NCI-H2029 (cell line): ENCODE measurements around the gene HERC4.

ENCODE experiments used
- DNase-seq: peaks from one replicate; lab custom pipeline; 2025; lab: John Stamatoyannopoulos, UW

HERC4 gene, protein sequence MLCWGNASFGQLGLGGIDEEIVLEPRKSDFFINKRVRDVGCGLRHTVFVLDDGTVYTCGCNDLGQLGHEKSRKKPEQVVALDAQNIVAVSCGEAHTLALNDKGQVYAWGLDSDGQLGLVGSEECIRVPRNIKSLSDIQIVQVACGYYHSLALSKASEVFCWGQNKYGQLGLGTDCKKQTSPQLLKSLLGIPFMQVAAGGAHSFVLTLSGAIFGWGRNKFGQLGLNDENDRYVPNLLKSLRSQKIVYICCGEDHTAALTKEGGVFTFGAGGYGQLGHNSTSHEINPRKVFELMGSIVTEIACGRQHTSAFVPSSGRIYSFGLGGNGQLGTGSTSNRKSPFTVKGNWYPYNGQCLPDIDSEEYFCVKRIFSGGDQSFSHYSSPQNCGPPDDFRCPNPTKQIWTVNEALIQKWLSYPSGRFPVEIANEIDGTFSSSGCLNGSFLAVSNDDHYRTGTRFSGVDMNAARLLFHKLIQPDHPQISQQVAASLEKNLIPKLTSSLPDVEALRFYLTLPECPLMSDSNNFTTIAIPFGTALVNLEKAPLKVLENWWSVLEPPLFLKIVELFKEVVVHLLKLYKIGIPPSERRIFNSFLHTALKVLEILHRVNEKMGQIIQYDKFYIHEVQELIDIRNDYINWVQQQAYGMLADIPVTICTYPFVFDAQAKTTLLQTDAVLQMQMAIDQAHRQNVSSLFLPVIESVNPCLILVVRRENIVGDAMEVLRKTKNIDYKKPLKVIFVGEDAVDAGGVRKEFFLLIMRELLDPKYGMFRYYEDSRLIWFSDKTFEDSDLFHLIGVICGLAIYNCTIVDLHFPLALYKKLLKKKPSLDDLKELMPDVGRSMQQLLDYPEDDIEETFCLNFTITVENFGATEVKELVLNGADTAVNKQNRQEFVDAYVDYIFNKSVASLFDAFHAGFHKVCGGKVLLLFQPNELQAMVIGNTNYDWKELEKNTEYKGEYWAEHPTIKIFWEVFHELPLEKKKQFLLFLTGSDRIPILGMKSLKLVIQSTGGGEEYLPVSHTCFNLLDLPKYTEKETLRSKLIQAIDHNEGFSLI

DNA sequence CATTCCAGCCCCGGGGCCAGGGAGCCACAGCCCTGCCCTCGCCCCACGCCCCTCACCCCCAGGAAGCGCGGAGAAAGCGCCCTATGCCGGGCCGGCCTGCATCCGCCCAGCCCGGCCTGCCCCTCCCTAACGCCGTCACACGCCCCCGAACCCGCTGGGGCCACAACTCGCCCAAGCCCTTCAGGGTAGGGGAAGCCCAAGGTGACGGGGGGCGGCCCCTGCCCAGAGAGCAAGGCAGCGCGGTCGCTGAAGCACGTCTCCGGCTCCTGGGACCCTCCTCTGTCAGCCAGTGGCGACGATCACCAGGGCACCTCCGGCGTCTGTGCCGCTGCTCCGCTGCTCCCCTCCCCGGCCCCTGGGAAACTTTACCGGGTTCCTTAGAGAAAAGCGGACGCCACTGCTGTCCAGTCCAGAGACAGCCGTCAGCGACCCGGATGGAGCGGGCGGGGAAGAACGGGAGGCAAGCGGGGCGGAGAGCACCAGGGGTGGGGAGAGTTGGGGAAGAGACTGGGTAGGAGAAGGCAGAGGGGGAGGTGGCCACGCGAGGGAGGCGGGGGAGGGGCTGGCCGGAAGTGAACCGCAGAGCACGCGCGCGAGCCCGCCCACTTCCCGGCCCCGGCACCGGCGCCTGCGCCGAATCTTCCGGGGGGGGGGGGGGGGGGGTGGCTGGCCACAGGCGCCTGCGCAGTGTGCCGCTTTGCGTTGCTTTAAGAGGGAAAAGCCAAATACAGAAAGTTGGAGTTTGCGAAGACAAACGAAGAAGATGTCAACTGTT lies at the start of gene HERC4:
HERC4 (minus strand) TSS at position 509 of the 775 bp plus-strand sequence. CDS start 2,175 bp downstream, outside the sequence.
- DNase-seq = peak; percentile 63

DNA sequence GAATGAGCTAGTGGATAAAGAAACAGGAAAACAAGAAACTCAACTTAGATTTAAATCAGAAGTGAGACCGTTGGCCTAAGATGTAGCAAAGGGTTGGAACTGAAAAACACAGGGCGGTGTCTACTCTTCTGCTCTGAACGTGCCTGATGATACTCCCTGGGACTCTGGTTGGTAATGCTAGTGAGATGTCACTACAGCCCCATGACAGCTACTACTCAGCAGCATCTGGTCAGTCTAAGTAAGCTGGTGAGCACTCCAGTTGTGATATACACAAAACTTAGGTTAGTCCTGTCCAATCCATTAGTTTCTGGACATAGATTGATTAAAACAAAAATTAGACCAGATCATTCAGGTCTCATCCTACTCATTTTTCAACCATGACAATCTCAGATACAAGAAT lies 49.6 kb upstream of the HERC4 start:
- DNase-seq = no peak

DNA sequence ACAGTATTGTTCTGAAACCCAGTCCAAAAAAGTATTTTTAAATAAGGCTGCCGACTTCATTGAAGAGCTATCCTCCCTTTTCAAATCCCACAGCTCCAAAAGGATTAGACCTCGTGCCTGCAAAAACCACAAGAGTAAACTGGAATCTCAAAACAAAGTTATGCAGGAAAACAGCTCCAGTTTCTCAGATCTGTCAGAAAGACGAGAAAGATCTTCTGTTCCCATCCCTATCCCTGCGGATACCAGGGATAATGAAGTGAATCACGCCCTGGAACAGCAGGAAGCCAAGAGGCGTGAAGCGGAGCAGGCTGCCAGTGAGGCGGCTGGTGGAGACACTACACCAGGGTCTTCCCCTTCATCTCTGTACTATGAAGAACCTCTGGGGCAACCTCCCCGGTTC lies 46.8 kb upstream of the HERC4 start:
- DNase-seq = no peak

DNA sequence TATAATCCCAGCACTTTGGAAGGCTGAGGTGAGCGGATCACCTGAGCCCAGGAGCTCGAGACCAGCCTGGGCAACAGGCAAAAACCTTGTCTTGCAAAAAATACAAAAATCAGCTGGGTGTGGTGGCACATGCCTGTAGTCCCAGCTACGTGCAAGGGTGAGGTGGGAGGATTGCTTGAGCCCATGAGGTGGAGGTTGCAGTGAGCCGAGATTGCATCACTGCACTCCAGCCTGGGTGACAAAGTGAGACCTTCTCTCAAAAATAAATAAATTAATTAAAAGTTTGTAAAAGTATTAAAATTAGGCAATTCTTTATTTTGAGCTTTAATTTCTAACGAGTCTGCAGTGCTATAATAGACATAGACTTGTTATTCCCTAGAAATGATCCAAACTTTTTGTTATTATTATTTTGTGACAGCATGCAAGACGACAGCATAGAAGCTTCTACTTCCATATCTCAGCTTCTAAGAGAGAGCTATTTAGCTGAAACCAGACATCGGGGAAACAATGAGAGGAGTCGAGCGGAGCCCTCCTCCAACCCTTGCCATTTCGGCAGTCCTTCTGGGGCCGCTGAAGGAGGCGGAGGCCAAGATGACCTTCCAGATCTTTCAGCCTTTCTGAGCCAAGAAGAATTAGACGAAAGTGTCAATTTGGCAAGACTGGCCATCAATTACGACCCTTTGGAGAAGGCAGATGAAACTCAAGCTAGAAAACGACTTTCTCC lies 46.1 kb upstream of the HERC4 start:
- no peak for DNase-seq

DNA sequence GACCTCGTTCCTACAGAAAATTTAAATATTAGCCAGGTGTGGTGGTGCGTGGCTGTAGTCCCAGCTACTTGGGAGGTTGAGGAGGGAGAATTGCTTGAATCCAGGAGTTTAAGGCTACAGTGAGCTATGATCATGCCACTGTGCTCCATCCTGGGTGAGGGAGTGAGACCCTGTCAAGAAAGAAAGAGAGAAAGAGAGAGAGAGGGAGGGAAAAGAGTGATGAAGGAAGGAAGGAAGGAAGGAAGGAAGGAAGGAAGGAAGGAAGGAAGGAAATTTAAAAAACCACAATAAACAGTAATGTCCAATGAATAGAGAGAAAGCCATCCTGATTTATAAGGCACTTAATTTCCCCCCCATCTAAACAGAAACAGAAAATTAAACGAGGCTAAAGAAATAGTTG lies 43.6 kb upstream of the HERC4 start:
- DNase-seq = no peak

DNA sequence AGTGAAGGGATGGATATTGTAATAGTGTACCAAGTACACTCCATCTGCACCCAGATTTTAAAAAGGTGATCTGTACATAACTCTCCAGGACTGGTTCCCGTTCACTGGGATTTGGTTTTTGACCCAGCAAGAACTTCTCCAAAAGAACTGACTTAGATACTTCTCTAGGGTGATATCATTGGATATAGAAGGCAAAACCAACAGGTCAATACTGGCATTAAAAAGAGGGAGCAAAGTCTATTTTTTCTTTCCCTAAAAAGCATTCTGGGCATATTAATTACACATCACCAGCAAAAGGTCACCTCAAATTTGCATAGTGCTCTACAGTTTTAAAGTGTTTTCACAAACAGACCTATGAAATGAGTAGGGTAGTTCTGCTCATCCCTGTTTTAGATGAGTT lies 37.8 kb upstream of the HERC4 start:
- DNase-seq = no peak

DNA sequence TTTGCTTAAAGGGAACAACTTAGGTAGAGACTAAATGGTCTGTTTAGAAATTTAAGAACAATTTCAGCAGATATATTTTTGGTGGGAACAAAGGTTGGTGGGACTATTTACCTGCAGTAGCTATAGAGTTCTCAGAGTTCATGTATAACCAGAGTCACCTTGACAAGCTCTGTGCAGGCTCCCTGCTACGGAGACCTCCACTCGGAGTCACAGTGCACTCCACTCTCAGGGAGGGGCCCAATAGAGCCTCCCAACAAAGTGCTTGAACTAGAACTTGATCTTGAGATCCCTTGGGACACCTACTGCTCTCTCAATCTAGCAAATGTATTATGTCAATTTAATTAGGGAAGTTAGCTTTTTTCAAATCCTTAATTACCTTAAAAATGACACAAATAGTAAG lies 36.5 kb upstream of the HERC4 start:
- DNase-seq = no peak

DNA sequence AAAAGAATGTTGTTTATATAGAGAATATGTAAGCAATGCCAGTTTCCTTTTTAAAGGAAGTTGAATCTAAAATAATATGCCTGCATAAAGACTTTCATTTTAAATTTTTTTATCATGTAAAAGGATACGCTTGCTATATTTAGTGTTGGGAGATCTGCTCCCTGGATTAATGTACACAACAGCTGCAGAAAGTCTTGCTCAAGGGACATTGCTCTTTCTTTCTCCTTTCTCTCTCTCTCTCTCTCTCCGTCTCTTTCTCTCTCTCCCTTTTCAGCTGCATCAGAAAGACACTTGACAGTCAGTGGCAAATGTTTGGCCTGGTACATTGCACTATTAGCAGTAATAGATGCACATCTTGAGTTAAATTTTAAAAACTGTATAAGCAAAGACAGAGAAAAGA lies 34.9 kb upstream of the HERC4 start:
- DNase-seq = no peak

DNA sequence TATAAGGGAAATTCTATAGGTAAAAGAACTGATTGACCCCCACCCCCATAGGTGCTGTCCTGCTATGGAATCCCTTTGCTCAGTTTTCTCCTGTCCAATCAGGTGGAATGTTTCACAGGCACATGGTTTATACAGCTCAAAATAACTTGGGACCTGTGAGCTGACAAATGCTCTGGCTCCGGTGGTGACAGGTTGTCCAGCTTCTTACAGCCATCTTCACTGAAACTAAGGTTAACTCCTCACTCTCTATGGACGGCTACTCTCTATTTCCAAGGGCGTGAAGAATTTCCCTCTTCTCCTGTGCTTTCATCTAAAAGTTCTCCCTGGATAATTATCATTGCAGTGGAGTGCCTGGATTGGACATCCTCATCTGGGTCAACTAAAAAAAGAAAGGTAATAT lies 34.2 kb upstream of the HERC4 start, which contains the start of gene MYPN:
MYPN (plus strand) TSS at position 158 of the 400 bp plus-strand sequence. CDS start 11,951 bp downstream, outside the sequence.
- DNase-seq = no peak

DNA sequence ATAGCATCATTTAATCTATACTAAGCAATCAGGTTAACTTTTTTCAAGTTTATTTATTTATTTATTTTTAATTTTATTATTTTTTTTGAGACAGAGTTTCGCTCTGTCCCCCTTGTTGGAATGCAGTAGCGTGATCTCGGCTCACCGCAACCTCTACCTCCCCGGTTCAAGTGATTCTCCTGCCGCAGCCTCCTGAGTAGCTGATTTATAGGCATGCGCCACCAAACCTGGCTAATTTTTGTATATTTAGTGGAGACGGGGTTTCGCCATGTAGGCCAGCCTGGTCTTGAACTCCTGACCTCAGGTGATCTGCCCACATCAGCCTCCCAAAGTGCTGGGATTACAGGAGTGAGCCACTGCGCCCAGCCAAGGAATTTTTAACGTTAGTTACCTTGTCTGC lies 33.6 kb upstream of the HERC4 start:
- DNase-seq = no peak

DNA sequence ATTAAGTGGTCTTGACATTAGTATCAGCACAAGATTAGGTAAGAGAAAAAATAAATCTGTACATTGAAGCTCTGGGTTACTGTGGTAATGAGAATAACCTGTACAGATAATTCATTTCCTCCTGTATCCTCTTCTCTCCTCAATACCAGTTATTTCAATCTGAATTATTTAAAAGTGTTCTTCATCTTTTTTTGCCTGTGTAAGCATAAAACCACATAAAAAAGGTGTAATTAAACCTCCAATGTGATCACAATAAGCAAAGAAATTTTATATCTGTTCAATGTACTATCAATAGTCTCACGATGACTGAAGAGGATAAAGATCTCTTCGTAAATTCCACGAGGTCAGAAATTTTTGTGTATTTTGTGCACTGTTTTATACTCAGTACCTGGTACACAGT lies 33.0 kb upstream of the HERC4 start:
- DNase-seq = no peak

DNA sequence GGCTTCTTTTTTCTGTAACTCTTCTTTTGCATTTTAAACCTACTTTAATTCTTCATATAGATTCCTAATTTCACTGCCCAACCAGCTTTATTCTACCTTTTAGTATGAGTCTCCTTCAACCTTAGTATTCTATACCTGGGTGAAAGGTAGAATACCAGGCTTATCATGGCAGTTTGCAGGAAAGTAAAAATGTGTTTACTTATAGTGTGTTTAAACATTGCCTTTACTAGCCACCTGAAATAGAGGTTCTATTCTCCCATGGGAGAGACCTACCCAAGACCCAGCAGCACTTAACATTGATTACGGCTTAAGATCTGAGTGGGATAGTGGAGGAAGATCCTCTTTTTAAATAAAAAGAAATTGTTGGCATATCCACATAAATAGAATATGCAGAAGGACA lies 32.6 kb upstream of the HERC4 start:
- DNase-seq = no peak

DNA sequence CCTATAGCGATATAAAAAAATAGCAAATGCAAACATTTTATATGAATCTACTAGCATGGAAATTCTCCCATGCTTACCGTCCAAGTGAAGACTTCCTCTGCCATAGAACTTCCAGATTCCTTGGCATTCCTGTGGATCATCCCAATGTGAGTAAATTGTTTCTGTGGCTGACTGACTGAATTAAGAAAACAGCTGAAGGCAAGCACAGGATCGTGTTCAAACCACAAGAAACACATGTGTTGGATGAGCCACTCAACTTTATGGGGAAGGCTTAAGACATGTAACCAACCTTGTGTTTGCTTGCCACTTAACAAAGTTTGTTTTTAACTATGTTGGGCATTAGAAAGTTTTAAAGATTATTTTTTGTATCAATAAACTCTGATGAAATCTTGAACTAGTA lies 31.6 kb upstream of the HERC4 start:
- DNase-seq = no peak

DNA sequence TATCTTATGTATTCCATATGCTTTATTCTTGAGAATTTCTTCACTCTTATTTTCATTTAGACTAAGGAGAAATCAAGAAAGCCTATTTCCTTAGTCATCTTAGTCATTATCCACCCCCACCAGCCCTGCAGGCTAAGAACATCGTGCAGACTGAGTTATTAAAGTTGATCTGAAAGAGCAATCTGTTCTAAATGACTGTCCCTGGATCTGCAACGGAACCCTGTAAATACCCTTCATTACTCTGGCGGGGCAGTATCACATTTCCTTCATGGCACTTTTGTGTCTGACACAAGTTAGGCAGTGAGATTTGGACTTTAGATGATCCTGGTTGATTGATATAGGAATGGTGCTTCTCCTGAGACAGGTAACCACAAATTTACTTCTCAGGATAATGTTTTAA lies 30.7 kb upstream of the HERC4 start:
- DNase-seq = no peak

DNA sequence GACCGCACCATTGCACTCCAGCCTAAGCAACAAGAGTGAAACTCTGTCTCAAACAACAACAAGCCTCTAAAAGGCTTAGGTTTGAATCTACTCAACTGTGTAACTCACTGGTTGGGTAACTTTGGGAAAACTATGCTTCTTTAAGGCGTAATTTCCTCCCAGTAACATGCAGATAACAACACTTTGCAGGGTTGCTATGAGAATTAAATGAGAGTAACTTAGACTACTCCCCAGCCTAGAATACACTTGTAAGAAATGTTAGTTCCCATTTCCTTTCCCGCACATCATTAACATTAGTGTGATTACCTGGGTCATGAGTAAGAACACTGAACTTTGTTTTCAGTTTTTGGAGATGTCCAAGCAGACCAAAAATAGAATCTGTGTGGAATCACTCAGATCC lies 28.8 kb upstream of the HERC4 start:
- DNase-seq = no peak

DNA sequence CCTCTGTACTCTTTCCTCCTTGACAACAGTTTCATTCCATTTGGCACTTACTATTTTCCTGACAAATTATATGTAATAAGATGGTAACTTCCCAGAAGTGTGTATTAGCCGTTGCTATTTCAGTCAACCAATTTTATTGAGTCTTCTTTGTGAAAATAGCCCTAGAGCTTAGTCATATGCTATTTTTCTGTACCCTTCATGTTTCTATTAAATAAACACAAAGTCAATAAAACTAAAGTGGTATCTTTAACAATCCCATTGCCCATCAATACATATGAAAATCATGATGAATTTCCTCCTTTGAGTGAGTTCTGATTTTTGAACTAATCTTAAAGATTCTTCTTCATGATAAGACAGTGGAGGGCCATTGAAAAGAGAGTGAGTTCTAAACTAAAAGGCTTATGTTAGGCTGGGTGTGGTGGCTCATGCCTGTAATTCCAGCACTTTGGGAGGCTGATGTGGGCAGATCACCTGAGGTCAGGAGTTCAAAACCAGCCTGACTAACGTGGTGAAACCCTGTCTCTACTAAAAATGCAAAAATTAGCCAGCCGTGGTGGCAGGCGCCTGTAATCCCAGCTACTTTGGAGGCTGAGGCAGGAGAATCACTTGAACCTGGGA lies 28.3 kb upstream of the HERC4 start:
- no peak for DNase-seq

DNA sequence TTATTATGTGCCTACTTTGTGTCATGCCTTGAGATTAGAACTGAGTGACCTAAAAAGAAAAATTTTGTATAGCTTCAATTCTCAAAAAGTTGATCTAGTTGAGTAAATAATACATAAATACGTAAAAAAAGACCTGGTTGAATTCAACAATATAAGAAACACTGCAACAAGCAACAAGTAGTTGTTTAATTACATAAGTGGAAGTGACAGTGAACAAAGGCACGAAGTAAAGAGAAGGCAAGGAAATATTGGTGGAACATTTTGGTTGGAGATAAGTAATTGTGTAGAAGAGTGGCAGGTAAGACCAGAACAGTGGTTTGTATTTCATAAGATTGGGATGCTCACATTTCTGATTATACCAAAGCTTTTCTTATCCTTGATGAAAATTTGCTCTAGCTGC lies 26.0 kb upstream of the HERC4 start:
- DNase-seq = no peak

DNA sequence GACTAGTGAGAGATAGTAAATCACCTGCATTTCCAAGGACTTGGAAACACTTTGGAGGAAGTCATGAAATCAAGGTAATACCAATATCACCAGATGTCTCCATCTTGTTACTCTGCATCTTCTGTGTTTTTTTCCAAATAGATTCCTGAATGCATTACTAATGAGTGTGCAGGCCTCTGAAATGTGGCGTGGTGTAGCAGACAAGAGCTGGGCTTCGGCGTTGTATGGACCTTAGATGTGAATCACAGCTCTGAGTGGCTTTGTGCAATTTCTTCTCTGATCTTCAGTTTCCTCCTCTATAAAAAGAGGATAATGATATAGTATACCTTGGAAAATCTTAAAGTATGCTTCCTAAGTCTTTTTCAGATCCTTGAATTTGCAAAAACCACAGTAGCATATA lies 24.7 kb upstream of the HERC4 start:
- no peak for DNase-seq

DNA sequence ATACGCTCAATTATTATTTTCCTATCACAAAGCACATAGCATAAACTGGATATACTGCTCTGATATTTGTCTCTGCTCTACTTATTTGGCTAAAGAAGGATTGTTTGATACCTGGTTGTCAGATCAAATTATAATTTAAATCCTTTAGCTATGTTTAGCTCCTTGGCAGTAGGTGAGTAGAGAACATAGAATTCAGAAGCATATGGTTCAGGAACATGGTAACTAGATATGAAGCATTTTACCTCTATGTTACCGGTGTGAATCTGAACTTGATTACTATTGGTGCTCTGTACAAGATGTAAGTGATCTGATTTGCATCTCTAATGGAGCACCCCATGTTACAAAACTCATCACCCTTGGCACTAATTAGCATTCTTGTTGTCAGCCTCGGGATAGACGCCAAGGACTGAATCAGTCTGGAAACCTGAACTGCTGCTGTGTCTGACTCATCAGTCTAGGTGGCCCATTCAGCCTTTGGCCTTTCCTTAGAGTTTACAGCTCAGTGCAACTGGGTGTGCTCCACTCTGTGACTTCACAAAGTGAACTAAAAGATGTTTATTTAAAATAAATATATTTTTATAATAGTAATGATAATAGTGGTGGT lies 21.9 kb upstream of the HERC4 start:
- DNase-seq = no peak

DNA sequence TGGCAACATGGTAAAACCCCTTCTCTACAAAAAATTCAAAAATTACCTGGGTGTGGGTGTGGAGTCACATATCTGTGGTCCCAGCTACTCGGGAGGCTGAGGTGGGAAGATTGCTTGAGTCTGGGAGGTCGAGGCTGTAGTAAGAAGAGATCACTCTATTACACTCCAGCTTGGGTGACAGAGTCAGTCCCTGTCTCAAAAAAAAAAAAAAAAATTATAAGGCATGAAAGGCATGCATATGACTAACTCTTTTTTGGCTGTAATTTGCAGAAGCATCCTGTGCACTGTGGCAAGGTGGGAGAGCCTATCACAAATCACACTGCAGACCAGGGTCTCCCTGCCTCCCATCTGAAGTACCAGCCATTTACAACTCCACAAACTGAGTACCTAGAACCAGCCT lies 20.1 kb upstream of the HERC4 start:
- no peak for DNase-seq
